Measurements from ENCODE around the gene HLA-DMB. TPM values are rescaled to one million over a fixed set of nuclear protein-coding genes. Genes with fewer than 3 reads are reported as not detected.

HLA-DMB gene
- total RNA-seq, 1 experiment from 2014 or later: 3.3 TPM

GRCh38 chr6:32889533-32889932, 51.3 kb downstream of the HLA-DMB start:
- no TSS peak for BruUV-seq (replicated peaks)
- ChIA-PET POLR2A (no interaction called here), RAD21 (ENCODE audit: low non-redundant PET in 1 of 2, low total read pairs in 2 of 2, uncharacterized antibody in 2 of 2, unreplicated experiment in 2 of 2) (no interaction called here), CTCF (no interaction called here)
- no peak overlapping the region for H3K4me2 ChIP-seq (ENCODE audit: low read length)
- intact Hi-C loops (cut with micrococcal nuclease): loop anchor here (5.0 kb wide), 2 partner anchors 43 to 78 kb away; partner anchors contain the start of gene BRD2
- H3K27ac ChIP-seq (ENCODE audit: low read depth, low read length): no peak overlapping the region
- no peaks in the 10 kb centered on the region for H4K20me1 ChIP-seq (ENCODE audit: insufficient read depth)
- no peak overlapping the region for H3K4me3 ChIP-seq (replicated peaks in 1 of 2; ENCODE audit: low read depth in 1 of 2, low read length in 2 of 2)
- no peaks in the 10 kb centered on the region for H3K79me2 ChIP-seq (ENCODE audit: insufficient read depth, low read length)
- peaks cover 0 to 14% of the 10 kb centered on the region in 2 experiments; a peak in 3 of 4 replicates for H3K4me1 ChIP-seq (ENCODE audit: control insufficient read depth in 1 of 2, insufficient read depth in 2 of 2, low read length in 2 of 2)
- DNase-seq (ENCODE audit: low read depth, low spot score): no peak
- no peak for ATAC-seq
- TF ChIP-seq YY1 (IDR thresholded peaks at IDR 0.05; ENCODE audit: extremely low read depth, insufficient replicate concordance, low read depth, low read length): no peak
- TF ChIP-seq JUND (IDR thresholded peaks at IDR 0.05): no peak
- TF ChIP-seq REST (IDR thresholded peaks at IDR 0.05; ENCODE audit: low read depth): no peak
- TF ChIP-seq RAD21 (IDR thresholded peaks at IDR 0.05; ENCODE audit: low read depth): no peak
- no peak for TF ChIP-seq ELF1 (IDR thresholded peaks at IDR 0.05; ENCODE audit: borderline replicate concordance, low read depth)
- no peak overlapping the region for H3K9ac ChIP-seq (ENCODE audit: low read length)
- no peaks in the 10 kb centered on the region for H3K27me3 ChIP-seq (ENCODE audit: insufficient read depth, low read length)
- no peaks in the 10 kb centered on the region for H3K9me3 ChIP-seq (ENCODE audit: control insufficient read depth in 1 of 2, insufficient read depth in 1 of 2, low read depth in 1 of 2, low read length in 2 of 2)
- H2AFZ ChIP-seq (ENCODE audit: low read depth, low read length, poor library complexity, severe bottlenecking): no peak overlapping the region
- H3K9me2 ChIP-seq (ENCODE audit: insufficient read depth): no peaks in the 10 kb centered on the region
- H3K36me3 ChIP-seq (ENCODE audit: control insufficient read depth in 1 of 2, insufficient read depth in 2 of 2, low read length in 2 of 2): no peaks in the 10 kb centered on the region

GRCh38 chr6:32888576-32888975, 52.3 kb downstream of the HLA-DMB start:
- no peaks in the 10 kb centered on the region for H3K27me3 ChIP-seq (ENCODE audit: insufficient read depth, low read length)
- ATAC-seq: no peak
- ChIA-PET POLR2A (no interaction called here), RAD21 (ENCODE audit: low non-redundant PET in 1 of 2, low total read pairs in 2 of 2, uncharacterized antibody in 2 of 2, unreplicated experiment in 2 of 2) (no interaction called here), CTCF (interaction anchor here (1.0 to 1.4 kb wide), 3 partner anchors 45 to 96 kb away, joined by 3 to 4 read pairs (median 3); no protein-coding TSS in a partner anchor)
- no peaks in the 10 kb centered on the region for H3K36me3 ChIP-seq (ENCODE audit: control insufficient read depth in 1 of 2, insufficient read depth in 2 of 2, low read length in 2 of 2)
- H4K20me1 ChIP-seq (ENCODE audit: insufficient read depth): no peaks in the 10 kb centered on the region
- H3K9me3 ChIP-seq (ENCODE audit: control insufficient read depth in 1 of 2, insufficient read depth in 1 of 2, low read depth in 1 of 2, low read length in 2 of 2): no peaks in the 10 kb centered on the region
- DNase-seq (ENCODE audit: low read depth, low spot score): no peak
- no peak overlapping the region for H3K4me2 ChIP-seq (ENCODE audit: low read length)
- H3K4me3 ChIP-seq (replicated peaks in 1 of 2; ENCODE audit: low read depth in 1 of 2, low read length in 2 of 2): no peak overlapping the region
- H3K9ac ChIP-seq (ENCODE audit: low read length): no peak overlapping the region
- no TSS peak for BruUV-seq (replicated peaks)
- H3K27ac ChIP-seq (ENCODE audit: low read depth, low read length): no peak overlapping the region
- intact Hi-C loops (cut with micrococcal nuclease): loop anchor here (5.0 kb wide), 2 partner anchors 44 to 79 kb away; partner anchors contain the start of gene BRD2
- H3K79me2 ChIP-seq (ENCODE audit: insufficient read depth, low read length): no peaks in the 10 kb centered on the region
- peaks cover 0 to 8% of the 10 kb centered on the region in 2 experiments; a peak in 3 of 4 replicates for H3K4me1 ChIP-seq (ENCODE audit: control insufficient read depth in 1 of 2, insufficient read depth in 2 of 2, low read length in 2 of 2)
- H3K9me2 ChIP-seq (ENCODE audit: insufficient read depth): no peaks in the 10 kb centered on the region
- H2AFZ ChIP-seq (ENCODE audit: low read depth, low read length, poor library complexity, severe bottlenecking): no peak overlapping the region
- TF ChIP-seq SIN3A (IDR thresholded peaks at IDR 0.05; ENCODE audit: low read depth): no peak
- TF ChIP-seq FOSL1 (IDR thresholded peaks at IDR 0.05; ENCODE audit: low read depth): no peak
